ENCODE results near the gene CD14. TPM values are rescaled to one million over a fixed set of nuclear protein-coding genes. Genes with fewer than 3 reads are reported as not detected.

Gene CD14
- total RNA-seq, result under 1 TPM; 0.66 to 0.77 TPM

GRCh38 chr5:140633021-140633471 is at the start of gene CD14:
CD14 (minus strand) TSS chr5:140633175; CDS start chr5:140633071, 104 bp downstream.

GRCh38 chr5:140673187-140673976 is 40.4 kb upstream of the CD14 start, which contains the start of gene DND1:
DND1 (minus strand) TSS chr5:140673576; CDS start chr5:140673542, 34 bp downstream.

GRCh38 chr5:140664359-140665119 is 31.6 kb upstream of the CD14 start, which contains the start of gene WDR55:
WDR55 (plus strand) TSS chr5:140664904; CDS start chr5:140664913, 9 bp downstream.

GRCh38 chr5:140639148-140639981 is 6.4 kb upstream of the CD14 start, which contains the start of gene TMCO6:
TMCO6 (plus strand) TSS chr5:140639451; CDS start chr5:140639528, 77 bp downstream.

Small RNAs within 50 kb of the gene (microRNA-seq; reads per million reads assigned to microRNA genes)
- gene MIR3655 (ENCODE audit: borderline microRNAs expressed, borderline replicate concordance), result 1.7 reads per million

Other genes starting within 250 kb of the CD14 start
- 100 to 1,000 TPM; 129 TPM for gene ANKHD1, start 231.3 kb downstream of the CD14 start, total RNA-seq
- 10 to 100 TPM; 13.2 to 15.4 TPM for gene EIF4EBP3, start 85.5 kb downstream of the CD14 start, total RNA-seq
- 10 to 100 TPM; 32.8 to 33.4 TPM for gene SRA1, start 75.7 kb downstream of the CD14 start, total RNA-seq
- gene APBB3, start 68.6 kb downstream of the CD14 start, total RNA-seq, result 10 to 100 TPM; 33.3 to 33.9 TPM
- gene SLC35A4, start 68.3 kb downstream of the CD14 start, total RNA-seq, result 10 to 100 TPM; 74.6 to 80.4 TPM
- 10 to 100 TPM; 35.5 to 38.1 TPM for gene TMCO6, start 6.3 kb upstream of the CD14 start, total RNA-seq
- 10 to 100 TPM; 70.9 to 72.6 TPM for gene NDUFA2, start 14.5 kb upstream of the CD14 start, total RNA-seq
- 100 to 1,000 TPM; 118 to 121 TPM for gene IK, start 14.7 kb upstream of the CD14 start, total RNA-seq
- gene WDR55, start 31.7 kb upstream of the CD14 start, total RNA-seq, result 10 to 100 TPM; 34.2 to 34.7 TPM
- gene DND1, start 40.4 kb upstream of the CD14 start, total RNA-seq, result 1 to 10 TPM; 2.5 to 2.9 TPM
- gene HARS1, start 58.2 kb upstream of the CD14 start, total RNA-seq, result 10 to 100 TPM; 69.7 to 74.2 TPM
- gene HARS2, start 58.3 kb upstream of the CD14 start, total RNA-seq, result 10 to 100 TPM; 32.3 to 35.3 TPM
- gene ZMAT2, start 67.3 kb upstream of the CD14 start, total RNA-seq, result 10 to 100 TPM; 56.1 to 56.9 TPM
- not detected for gene PCDHA1, start 153.0 kb upstream of the CD14 start, total RNA-seq
- not detected for gene PCDHA2, start 161.7 kb upstream of the CD14 start, total RNA-seq
- not detected for gene PCDHA3, start 167.9 kb upstream of the CD14 start, total RNA-seq
- gene PCDHA4, start 173.9 kb upstream of the CD14 start, total RNA-seq, result not detected
- not detected for gene PCDHA5, start 188.4 kb upstream of the CD14 start, total RNA-seq
- not detected for gene PCDHA6, start 194.8 kb upstream of the CD14 start, total RNA-seq
- gene PCDHA7, start 201.1 kb upstream of the CD14 start, total RNA-seq, result not detected
- gene PCDHA8, start 208.0 kb upstream of the CD14 start, total RNA-seq, result not detected
- not detected for gene PCDHA9, start 215.2 kb upstream of the CD14 start, total RNA-seq
- not detected for gene PCDHA10, start 222.7 kb upstream of the CD14 start, total RNA-seq
- gene PCDHA11, start 235.8 kb upstream of the CD14 start, total RNA-seq, result not detected
- gene PCDHA12, start 242.1 kb upstream of the CD14 start, total RNA-seq, result not detected
- gene PCDHA13, start 248.9 kb upstream of the CD14 start, total RNA-seq, result not detected